HG03439 (cell line): ENCODE data around the gene KIAA0513.

Source experiments
- ATAC-seq: cut with Tn5 transposase; IDR thresholded peaks from one replicate; pipeline ENCODE4 v1.9.1; 2021; ENCODE audit warnings: mild to moderate bottlenecking, moderate library complexity; ENCODE audit not compliant: unreplicated experiment

The KIAA0513 gene

GRCh38 chr16:85027349-85027957 is at the start of gene KIAA0513:
KIAA0513 (plus strand) TSS chr16:85027795; CDS start chr16:85067072, 39,277 bp downstream.
- peak; percentile 72 for ATAC-seq

GRCh38 chr16:84979516-84979915 is 48.1 kb upstream of the KIAA0513 start:
- no peak for ATAC-seq

GRCh38 chr16:84982434-84982833 is 45.2 kb upstream of the KIAA0513 start:
- no peak for ATAC-seq

- ATAC-seq, result no peak
These were observed 42.2 kb upstream of the KIAA0513 start for GRCh38 chr16:84985079-84986065.

GRCh38 chr16:84986102-84986501 is 41.5 kb upstream of the KIAA0513 start:
- ATAC-seq, result no peak

- no peak for ATAC-seq
These were observed 40.7 kb upstream of the KIAA0513 start for GRCh38 chr16:84986879-84987278.

- no peak for ATAC-seq
These were observed 39.1 kb upstream of the KIAA0513 start for GRCh38 chr16:84988328-84989080.

GRCh38 chr16:84989749-84990620 is 37.6 kb upstream of the KIAA0513 start:
- no peak for ATAC-seq

GRCh38 chr16:84990782-84991181 is 36.8 kb upstream of the KIAA0513 start:
- no peak for ATAC-seq

- ATAC-seq, result no peak
These were observed 34.9 kb upstream of the KIAA0513 start for GRCh38 chr16:84992717-84993075.

GRCh38 chr16:84993926-84994325 is 33.7 kb upstream of the KIAA0513 start:
- ATAC-seq, result no peak

- ATAC-seq, result no peak
These were observed 31.9 kb upstream of the KIAA0513 start for GRCh38 chr16:84995663-84996062.

- no peak for ATAC-seq
These were observed 31.2 kb upstream of the KIAA0513 start for GRCh38 chr16:84996365-84996764.

- ATAC-seq, result no peak
These were observed 28.4 kb upstream of the KIAA0513 start for GRCh38 chr16:84999200-84999599.

GRCh38 chr16:84999857-85000480 is 27.6 kb upstream of the KIAA0513 start:
- ATAC-seq, result no peak

- no peak for ATAC-seq
These were observed 25.5 kb upstream of the KIAA0513 start for GRCh38 chr16:85002099-85002541.

GRCh38 chr16:85002608-85003007 is 25.0 kb upstream of the KIAA0513 start:
- ATAC-seq, result no peak

- no peak for ATAC-seq
These were observed 24.5 kb upstream of the KIAA0513 start for GRCh38 chr16:85003076-85003475.

GRCh38 chr16:85003725-85004586 is 23.6 kb upstream of the KIAA0513 start:
- no peak for ATAC-seq
